Testis (tissue), 3 donors: Measurements from ENCODE around the gene KRR1. TPM values are rescaled to one million over a fixed set of nuclear protein-coding genes. Genes with fewer than 3 reads are reported as not detected.

Experiments used
- DNase-seq: peaks from one replicate; pipeline ENCODE4 v3.0.0-alpha.2; 2019
- H3K27ac ChIP-seq, 2 donors: fragments of 200-600 bp; sonication (generic); one replicate each; pipeline ENCODE4 v1.5.1; 2019
- H3K27me3 ChIP-seq: fragments of 200-600 bp; sonication (generic); one replicate; pipeline ENCODE4 v1.5.1; 2019
- H3K36me3 ChIP-seq: fragments of 200-600 bp; sonication (generic); one replicate; pipeline ENCODE4 v1.5.1; 2017; ENCODE audit warnings: low read depth; ENCODE audit errors: missing control alignments
- H3K4me1 ChIP-seq: fragments of 200-600 bp; sonication (generic); one replicate; pipeline ENCODE4 v1.5.1; 2019
- H3K4me3 ChIP-seq, 2 donors: fragments of 200-600 bp; sonication (generic); one replicate each; pipeline ENCODE4 v1.5.1; 2017 to 2019
- H3K9me3 ChIP-seq: fragments of 200-600 bp; sonication (generic); one replicate; pipeline ENCODE4 v1.5.1; 2017
- POLR2A ChIP-seq: fragments of 450-650 bp; IDR thresholded peaks from one replicate; pipeline ENCODE4 v1.6.1; 2017; ENCODE audit warnings: antibody characterized with exemption, mild to moderate bottlenecking, moderate library complexity
- WGBS, 2 donors: methylation state at CpG; one replicate each; pipeline ENCODE4 v1.1.5; 2018; 5-methylcytosine and 5-hydroxymethylcytosine counted together
- intact Hi-C: fragments of 100-400 bp; cut with DNase I; formaldehyde crosslinking; loops from one replicate; pipeline ENCODE4 v1.15.1; 2023; ENCODE audit warnings: low total_unique reads
- polyA plus RNA-seq: library from polyadenylated mRNA; stranded (reverse); fragments of 350-450 nt; fragmentation: Illumina TruSeq; extraction: RNeasy Lipid Tissue Mini Kit (QIAGEN cat#74804); gene quantifications from one replicate; pipeline ENCODE4 v1.2.3, GENCODE V29; 2014; ENCODE audit warnings: low read depth, low replicate concordance; ENCODE audit not compliant: insufficient read depth
- total RNA-seq, 2 donors: library from RNA; depleted of rRNA; stranded (reverse); fragments of >200 nt; gene quantifications; one replicate each; pipeline ENCODE4 v1.2.3, GENCODE V29; 2016
- TF ChIP-seq, protein P1 (sequence below), 3 experiments: fragments of 450-650 bp in 2 of 3; fragments of 200-600 bp in 1 of 3; sonication (generic) in 1 of 3; IDR thresholded peaks; one replicate each; pipeline ENCODE4 v1.5.1; 2016 to 2019; ENCODE audit warnings: antibody characterized with exemption in 3 of 3, mild to moderate bottlenecking in 2 of 3, moderate library complexity in 1 of 3

KRR1 gene
- total and polyA plus RNA-seq, 3 donors from 2014 or later = 24.8 to 38.8 (median 37.5) TPM

DNA sequence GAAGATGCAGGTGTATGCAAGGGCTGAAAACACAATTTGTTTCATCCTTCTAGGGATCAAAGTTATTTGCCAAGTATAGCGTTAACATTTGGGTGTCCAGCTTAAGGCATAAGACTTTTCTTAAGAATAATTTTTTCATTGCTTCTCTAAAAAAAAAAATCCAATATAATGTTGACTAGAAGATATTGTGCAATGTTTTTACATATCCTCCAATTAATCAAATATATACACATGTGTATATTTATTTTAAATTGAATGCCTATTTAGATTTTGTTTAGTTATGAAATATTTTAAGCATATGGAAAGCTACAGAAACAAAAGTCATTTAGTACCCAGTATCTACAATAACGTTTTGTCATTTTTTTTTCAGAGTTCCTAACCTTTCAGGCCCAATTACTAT, 28.5 kb upstream of the KRR1 start:
- H3K27ac ChIP-seq = no peak overlapping the region
- no peak for DNase-seq
- no peaks in the 10 kb centered on the region for H3K4me1 ChIP-seq
- no peaks in the 10 kb centered on the region for H3K9me3 ChIP-seq
- WGBS, 2 donors = 81% methylated on average over 2 of the region's 2 CpGs
- TF ChIP-seq, protein P1, sequence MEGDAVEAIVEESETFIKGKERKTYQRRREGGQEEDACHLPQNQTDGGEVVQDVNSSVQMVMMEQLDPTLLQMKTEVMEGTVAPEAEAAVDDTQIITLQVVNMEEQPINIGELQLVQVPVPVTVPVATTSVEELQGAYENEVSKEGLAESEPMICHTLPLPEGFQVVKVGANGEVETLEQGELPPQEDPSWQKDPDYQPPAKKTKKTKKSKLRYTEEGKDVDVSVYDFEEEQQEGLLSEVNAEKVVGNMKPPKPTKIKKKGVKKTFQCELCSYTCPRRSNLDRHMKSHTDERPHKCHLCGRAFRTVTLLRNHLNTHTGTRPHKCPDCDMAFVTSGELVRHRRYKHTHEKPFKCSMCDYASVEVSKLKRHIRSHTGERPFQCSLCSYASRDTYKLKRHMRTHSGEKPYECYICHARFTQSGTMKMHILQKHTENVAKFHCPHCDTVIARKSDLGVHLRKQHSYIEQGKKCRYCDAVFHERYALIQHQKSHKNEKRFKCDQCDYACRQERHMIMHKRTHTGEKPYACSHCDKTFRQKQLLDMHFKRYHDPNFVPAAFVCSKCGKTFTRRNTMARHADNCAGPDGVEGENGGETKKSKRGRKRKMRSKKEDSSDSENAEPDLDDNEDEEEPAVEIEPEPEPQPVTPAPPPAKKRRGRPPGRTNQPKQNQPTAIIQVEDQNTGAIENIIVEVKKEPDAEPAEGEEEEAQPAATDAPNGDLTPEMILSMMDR (IDR thresholded peaks at IDR 0.05) = no peak
- no peak for TF ChIP-seq POLR2A
- no peaks in the 10 kb centered on the region for H3K36me3 ChIP-seq
- intact Hi-C loops = no loop called here
- H3K4me3 ChIP-seq = no peak overlapping the region
- no peaks in the 10 kb centered on the region for H3K27me3 ChIP-seq

- TF ChIP-seq, protein P1 (IDR thresholded peaks at IDR 0.05) = no peak
- no peak for TF ChIP-seq POLR2A
- H3K36me3 ChIP-seq = no peaks in the 10 kb centered on the region
- 58 to 60% methylated on average over 2 of the region's 2 CpGs for WGBS, 2 donors
- H3K27ac ChIP-seq = no peak overlapping the region
- intact Hi-C loops = no loop called here
- no peak overlapping the region for H3K4me3 ChIP-seq
- no peaks in the 10 kb centered on the region for H3K27me3 ChIP-seq
- no peak for DNase-seq
- H3K4me1 ChIP-seq = no peaks in the 10 kb centered on the region
- no peaks in the 10 kb centered on the region for H3K9me3 ChIP-seq
Measured at GRCh38 chr12:75533239-75533638, 21.8 kb upstream of the KRR1 start.

GRCh38 chr12:75529826-75530225, 18.4 kb upstream of the KRR1 start:
- intact Hi-C loops = no loop called here
- 61 to 67% methylated on average over 1 of the region's 1 CpG for WGBS, 2 donors
- Histone ChIP-seq H3K9me3 (no peaks in the 10 kb centered on the region), H3K4me1 (no peaks in the 10 kb centered on the region), H3K27ac (no peak overlapping the region), H3K4me3 (no peak overlapping the region), H3K36me3 (no peaks in the 10 kb centered on the region), H3K27me3 (no peaks in the 10 kb centered on the region)
- no peak for DNase-seq
- no peak for TF ChIP-seq POLR2A
- TF ChIP-seq, protein P1 (IDR thresholded peaks at IDR 0.05) = no peak

GRCh38 chr12:75529316-75529715, 17.9 kb upstream of the KRR1 start:
- Histone ChIP-seq H3K4me1 (no peaks in the 10 kb centered on the region), H3K27me3 (no peaks in the 10 kb centered on the region), H3K36me3 (no peaks in the 10 kb centered on the region), H3K9me3 (no peaks in the 10 kb centered on the region), H3K27ac (no peak overlapping the region), H3K4me3 (no peak overlapping the region)
- no peak for TF ChIP-seq POLR2A
- TF ChIP-seq, protein P1 (IDR thresholded peaks at IDR 0.05) = no peak
- no peak for DNase-seq
- 88 to 96% methylated on average over 1 of the region's 1 CpG for WGBS, 2 donors
- intact Hi-C loops = no loop called here

DNA sequence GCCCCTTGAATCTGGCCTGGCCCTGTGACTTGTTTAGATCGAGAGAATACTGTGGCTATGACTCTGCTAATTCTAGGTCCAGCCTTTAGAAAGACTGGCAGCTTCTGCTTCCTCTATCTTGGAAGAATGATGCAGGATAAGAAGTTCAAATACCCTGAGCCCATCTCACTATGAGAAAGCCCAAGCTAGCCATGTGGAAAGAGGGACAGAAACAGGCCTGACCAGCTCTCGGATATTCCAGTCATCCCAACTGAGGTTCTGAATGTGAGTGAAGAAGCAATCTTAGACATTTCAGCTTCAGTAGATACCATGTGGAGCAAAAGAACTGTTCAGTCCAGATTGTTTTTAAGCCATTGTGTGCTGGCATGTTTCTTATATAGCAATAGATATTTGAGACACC, 17.3 kb upstream of the KRR1 start:
- no peak for TF ChIP-seq POLR2A
- TF ChIP-seq, protein P1 (IDR thresholded peaks at IDR 0.05) = no peak
- intact Hi-C loops = no loop called here
- Histone ChIP-seq H3K27me3 (no peaks in the 10 kb centered on the region), H3K4me3 (no peak overlapping the region), H3K36me3 (no peaks in the 10 kb centered on the region), H3K27ac (no peak overlapping the region), H3K4me1 (no peaks in the 10 kb centered on the region), H3K9me3 (no peaks in the 10 kb centered on the region)
- DNase-seq = no peak
- 84 to 91% methylated on average over 2 of the region's 2 CpGs for WGBS, 2 donors
